Hindlimb muscle (tissue), 1 donor: Measurements from ENCODE around the gene ATRN. TPM values are rescaled to one million over a fixed set of nuclear protein-coding genes. Genes with fewer than 3 reads are reported as not detected.
"Not testable (repeated sequence)": the region's sequence is repeated elsewhere in the genome, so short reads cannot be mapped to it uniquely, and the experiment has no call there.

Experiments
- DNase-seq: peaks from one replicate; pipeline ENCODE4 v3.0.0-alpha.2; 2013
- polyA plus RNA-seq: library from polyadenylated mRNA; unstranded; fragments of 120-200 nt; gene quantifications from one replicate; pipeline ENCODE4 v1.2.1, GENCODE V29; 2013; ENCODE audit not compliant: insufficient read length

Gene ATRN
- polyA plus RNA-seq, 1 donor, result 23.4 TPM

- no peak for DNase-seq
These were observed 51.3 kb downstream of the ATRN start for GRCh38 chr20:3521852-3522740.

GRCh38 chr20:3524696-3525095 is 53.9 kb downstream of the ATRN start:
- DNase-seq, result not testable (repeated sequence)

GRCh38 chr20:3532089-3532615 is 61.3 kb downstream of the ATRN start:
- no peak for DNase-seq

GRCh38 chr20:3537733-3538132 is 66.9 kb downstream of the ATRN start:
- not testable (repeated sequence) for DNase-seq

- no peak for DNase-seq
These were observed 68.7 kb downstream of the ATRN start for GRCh38 chr20:3539311-3540107.

GRCh38 chr20:3541887-3542721 is 71.3 kb downstream of the ATRN start:
- no peak for DNase-seq

GRCh38 chr20:3543901-3544507 is 73.2 kb downstream of the ATRN start:
- DNase-seq, result no peak

GRCh38 chr20:3545401-3545925 is 74.6 kb downstream of the ATRN start:
- no peak for DNase-seq

GRCh38 chr20:3547906-3548305 is 77.1 kb downstream of the ATRN start:
- no peak for DNase-seq

- no peak for DNase-seq
These were observed 80.0 kb downstream of the ATRN start for GRCh38 chr20:3550837-3551236.

- no peak for DNase-seq
These were observed 81.0 kb downstream of the ATRN start for GRCh38 chr20:3551681-3552434.

- DNase-seq, result no peak
These were observed 82.8 kb downstream of the ATRN start for GRCh38 chr20:3553663-3554062.

GRCh38 chr20:3557237-3557785 is 86.5 kb downstream of the ATRN start:
- DNase-seq, result no peak

- no peak for DNase-seq
These were observed 88.4 kb downstream of the ATRN start for GRCh38 chr20:3559231-3559630.

- DNase-seq, result no peak
These were observed 88.8 kb downstream of the ATRN start for GRCh38 chr20:3559637-3560036.

- DNase-seq, result no peak
These were observed 89.3 kb downstream of the ATRN start for GRCh38 chr20:3560162-3560561.

- DNase-seq, result no peak
These were observed 89.8 kb downstream of the ATRN start for GRCh38 chr20:3560578-3560977.

GRCh38 chr20:3563133-3563532 is 92.3 kb downstream of the ATRN start:
- no peak for DNase-seq

GRCh38 chr20:3563548-3564177 is 92.8 kb downstream of the ATRN start:
- DNase-seq, result peak; percentile 36

GRCh38 chr20:3565851-3566250 is 95.0 kb downstream of the ATRN start:
- no peak for DNase-seq
